ENCODE measurements around the gene CHCHD6.

- TF ChIP-seq CTCF (IDR thresholded peaks at IDR 0.05), result no peak
- no peak for TF ChIP-seq POLR2A (IDR thresholded peaks at IDR 0.05)
These were observed 288.2 kb downstream of the CHCHD6 start for GRCh38 chr3:126992216-126992615.
